Coronary artery (tissue), 2 donors: Measurements from ENCODE around the gene VTI1A.

Experiments used
- DNase-seq: peaks from one replicate; pipeline ENCODE4 v3.0.0-alpha.2; 2017; ENCODE audit warnings: low spot score
- H3K27ac ChIP-seq, 2 donors: fragments of 200-600 bp; sonication (generic); one replicate each; pipeline ENCODE4 v1.5.1; 2016 to 2019
- H3K4me3 ChIP-seq: fragments of 200-600 bp; sonication (generic); 2 replicates; pipeline ENCODE4 v1.5.1; 2016; ENCODE audit warnings: mild to moderate bottlenecking, moderate library complexity
- TF ChIP-seq, protein P1 (sequence below): fragments of 200-600 bp; sonication (generic); IDR thresholded peaks from one replicate; pipeline ENCODE4 v1.5.1; 2019; ENCODE audit warnings: antibody characterized with exemption

The VTI1A gene

DNA sequence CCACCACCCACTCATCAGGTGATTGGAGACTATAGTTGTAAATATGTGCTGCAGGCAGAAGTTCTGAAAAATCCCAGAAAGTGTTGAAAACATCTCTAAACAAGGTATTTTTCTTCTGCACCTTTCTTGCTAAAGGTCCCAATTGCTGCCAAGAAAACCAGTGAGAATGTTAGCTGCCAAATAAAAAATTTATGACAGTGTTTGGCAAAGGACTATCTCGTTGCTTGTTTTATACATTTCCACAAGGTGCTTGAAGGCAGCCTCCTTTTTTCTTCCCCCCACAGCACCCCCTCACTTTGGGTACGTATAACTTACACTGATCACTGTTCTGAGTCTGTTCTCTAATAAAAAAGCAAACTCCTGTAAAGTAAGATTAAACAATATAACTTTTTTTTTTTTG, 344.4 kb downstream of the VTI1A start:
- H3K4me3 ChIP-seq: no peak overlapping the region
- no peak overlapping the region for H3K27ac ChIP-seq
- no peak for DNase-seq

DNA sequence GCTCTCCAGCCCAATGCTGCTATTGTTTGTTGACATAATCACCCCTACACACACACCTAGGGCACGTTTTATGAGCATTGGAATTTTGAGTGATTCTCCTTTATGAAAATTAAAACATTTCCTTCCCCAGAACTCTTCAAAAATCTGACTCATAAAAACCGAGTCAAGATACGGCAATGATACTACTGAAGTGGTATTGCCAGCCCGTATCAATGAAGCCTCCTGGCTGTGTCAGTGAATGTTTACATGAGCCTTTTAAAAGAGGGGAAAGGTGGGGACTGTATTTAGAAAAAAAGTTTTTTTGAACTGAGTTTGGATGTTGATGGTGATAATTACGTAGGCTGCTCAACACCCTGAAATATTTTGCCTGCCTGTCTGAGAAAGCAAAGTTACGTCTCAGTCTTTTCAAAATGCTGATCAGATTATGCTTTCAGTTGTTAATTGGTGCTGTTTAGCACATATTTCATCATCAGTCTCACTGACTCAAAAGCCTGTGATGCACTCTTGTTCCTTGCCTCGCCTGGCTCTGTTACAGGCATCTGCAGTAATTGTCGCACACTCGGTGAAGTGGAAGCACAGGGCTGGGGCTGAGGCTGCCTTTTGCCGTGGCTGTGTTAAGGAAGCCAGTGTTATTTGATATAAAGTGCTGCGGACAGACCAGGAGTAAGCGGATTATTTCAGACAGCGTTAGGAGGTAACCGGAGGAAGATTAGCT, 345.6 kb downstream of the VTI1A start:
- TF ChIP-seq, protein P1, sequence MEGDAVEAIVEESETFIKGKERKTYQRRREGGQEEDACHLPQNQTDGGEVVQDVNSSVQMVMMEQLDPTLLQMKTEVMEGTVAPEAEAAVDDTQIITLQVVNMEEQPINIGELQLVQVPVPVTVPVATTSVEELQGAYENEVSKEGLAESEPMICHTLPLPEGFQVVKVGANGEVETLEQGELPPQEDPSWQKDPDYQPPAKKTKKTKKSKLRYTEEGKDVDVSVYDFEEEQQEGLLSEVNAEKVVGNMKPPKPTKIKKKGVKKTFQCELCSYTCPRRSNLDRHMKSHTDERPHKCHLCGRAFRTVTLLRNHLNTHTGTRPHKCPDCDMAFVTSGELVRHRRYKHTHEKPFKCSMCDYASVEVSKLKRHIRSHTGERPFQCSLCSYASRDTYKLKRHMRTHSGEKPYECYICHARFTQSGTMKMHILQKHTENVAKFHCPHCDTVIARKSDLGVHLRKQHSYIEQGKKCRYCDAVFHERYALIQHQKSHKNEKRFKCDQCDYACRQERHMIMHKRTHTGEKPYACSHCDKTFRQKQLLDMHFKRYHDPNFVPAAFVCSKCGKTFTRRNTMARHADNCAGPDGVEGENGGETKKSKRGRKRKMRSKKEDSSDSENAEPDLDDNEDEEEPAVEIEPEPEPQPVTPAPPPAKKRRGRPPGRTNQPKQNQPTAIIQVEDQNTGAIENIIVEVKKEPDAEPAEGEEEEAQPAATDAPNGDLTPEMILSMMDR: no peak
- DNase-seq: no peak
- peak overlapping the region; percentile 32 to 79 for H3K27ac ChIP-seq
- peak overlapping the region; percentile 55 for H3K4me3 ChIP-seq

More for the DNA sequence above, 344.4 kb downstream of the VTI1A start:
- TF ChIP-seq, protein P1: no peak

DNA sequence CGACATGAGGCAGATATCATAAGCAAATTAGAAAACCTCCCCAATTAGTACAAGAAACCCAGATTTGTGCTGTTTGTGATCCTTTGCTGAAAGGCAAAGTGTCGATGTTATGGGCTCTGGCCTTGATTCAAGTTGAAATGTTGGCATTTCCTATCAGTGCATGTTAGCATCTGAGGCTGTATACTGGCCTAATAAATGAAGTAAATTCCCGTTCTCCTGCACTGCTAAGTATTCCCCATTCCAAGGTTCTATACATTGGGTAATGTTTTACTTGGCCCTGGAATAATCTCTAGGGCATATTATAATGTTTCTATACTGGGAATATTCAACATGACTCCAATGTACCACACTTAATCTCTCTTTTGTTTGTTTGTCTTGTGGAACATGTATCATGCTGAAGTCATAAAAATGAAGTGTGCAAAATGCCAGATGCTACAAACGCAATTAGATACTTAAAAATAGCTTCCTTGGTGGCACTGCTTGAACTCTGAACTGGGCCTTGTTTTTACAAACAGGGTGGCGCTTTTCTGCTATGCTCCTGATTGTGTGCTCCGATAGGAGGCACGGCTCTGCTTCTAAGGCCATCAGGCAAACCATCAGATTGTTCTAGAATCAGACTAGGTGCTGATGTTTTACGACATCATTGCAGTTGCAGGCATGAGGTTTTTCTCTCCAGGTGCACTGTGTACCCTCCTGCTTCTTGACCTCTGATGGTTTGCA, 346.3 kb downstream of the VTI1A start:
- Histone ChIP-seq H3K4me3 (peak overlapping the region; percentile 55), H3K27ac (peak overlapping the region; percentile 32 to 79)
- no peak for DNase-seq
- TF ChIP-seq, protein P1: no peak

DNA sequence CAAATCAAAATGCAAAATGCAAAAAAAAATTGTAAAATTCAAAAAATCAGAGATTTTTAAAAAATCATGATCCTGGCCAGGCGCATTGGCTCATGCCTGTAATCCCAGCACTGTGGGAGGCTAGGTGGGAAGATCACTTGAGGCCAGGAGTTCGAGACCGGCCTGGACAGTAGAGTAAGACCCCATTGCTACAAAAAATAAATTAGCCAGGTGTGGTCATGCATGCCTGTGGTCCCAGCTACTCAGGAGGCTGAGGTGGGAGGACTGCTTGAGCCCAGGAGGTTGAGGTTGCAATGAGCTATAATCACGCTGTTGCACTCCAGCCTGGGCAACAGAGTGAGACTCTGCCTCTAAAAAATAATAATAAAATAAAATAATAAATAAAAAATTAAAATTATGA, 347.2 kb downstream of the VTI1A start:
- Histone ChIP-seq H3K4me3 (no peak overlapping the region), H3K27ac (no peak overlapping the region)
- TF ChIP-seq, protein P1: no peak
- no peak for DNase-seq

DNA sequence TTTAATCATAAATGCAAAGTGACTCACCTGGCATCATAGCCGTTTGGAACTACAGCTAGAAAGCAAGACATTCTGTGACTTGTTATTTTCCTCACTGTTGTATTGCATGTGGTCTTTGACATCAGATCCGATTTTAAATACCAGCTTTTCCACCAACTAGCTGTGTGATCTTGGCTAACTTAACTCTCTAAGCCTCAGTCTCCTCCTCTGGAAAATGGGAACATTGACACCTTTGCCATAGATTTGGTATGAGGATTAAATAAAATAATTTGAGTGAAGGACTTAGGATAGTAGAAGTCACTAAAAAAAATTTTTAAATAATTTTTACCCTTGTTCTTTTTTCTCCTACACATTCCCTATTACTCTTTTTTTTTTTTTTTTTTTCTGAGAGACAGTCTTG, 348.1 kb downstream of the VTI1A start:
- no peak for DNase-seq
- Histone ChIP-seq H3K4me3 (no peak overlapping the region), H3K27ac (no peak overlapping the region)
- TF ChIP-seq, protein P1: no peak

DNA sequence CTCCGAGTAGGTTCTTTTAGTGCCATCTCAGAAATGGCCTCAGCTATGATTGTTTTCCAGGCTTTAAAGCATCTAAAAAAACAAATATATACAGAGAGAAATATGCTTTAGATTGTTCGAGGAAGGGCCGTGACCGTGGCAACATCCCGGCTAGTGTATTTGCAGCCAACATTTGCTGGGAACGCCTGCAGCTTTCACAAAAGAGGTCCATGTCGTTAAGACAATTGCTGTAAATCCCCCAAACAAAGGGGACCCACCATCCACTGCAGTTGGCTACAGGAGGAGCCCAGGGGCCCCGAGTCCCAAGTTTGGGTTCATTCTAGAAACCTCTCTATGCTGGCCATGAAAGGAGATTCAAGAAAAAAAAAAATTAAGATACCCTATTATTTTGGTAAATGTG, 350.2 kb downstream of the VTI1A start:
- Histone ChIP-seq H3K27ac (no peak overlapping the region), H3K4me3 (no peak overlapping the region)
- DNase-seq: no peak
- TF ChIP-seq, protein P1: no peak

DNA sequence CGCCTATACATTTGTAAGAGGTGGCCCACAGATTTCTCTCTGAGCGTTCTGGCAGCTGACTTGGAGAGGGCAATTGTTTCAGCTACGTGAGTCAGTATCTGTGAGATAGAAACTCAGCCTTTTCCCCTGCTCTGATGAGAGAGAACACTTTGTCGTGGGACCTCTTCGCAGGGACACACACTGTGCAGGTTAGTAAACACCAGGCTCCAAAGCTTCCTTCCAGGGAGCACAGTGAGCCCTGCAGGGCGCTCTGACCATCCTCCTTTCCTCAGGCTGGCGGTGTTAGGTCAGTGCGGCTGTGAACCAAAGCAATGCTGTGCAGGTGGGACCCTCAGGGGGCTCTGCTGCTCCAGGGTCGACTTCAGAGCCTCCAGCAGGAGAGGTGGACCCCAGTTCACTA, 350.8 kb downstream of the VTI1A start:
- Histone ChIP-seq H3K27ac (no peak overlapping the region), H3K4me3 (no peak overlapping the region)
- no peak for DNase-seq
- TF ChIP-seq, protein P1: no peak
